IPS-15b (cell line): ENCODE results near the gene GATAD2B.
A peak's percentile ranks its signal among the peaks of the same experiment; 100 is the strongest.

ENCODE experiments used
- H3K27me3 ChIP-seq: one replicate; pipeline ENCODE4 v1.6.1; 2013; ENCODE audit warnings: low read length; ENCODE audit not compliant: control insufficient read depth, insufficient read depth
- H3K36me3 ChIP-seq: one replicate; pipeline ENCODE4 v1.6.1; 2013; ENCODE audit warnings: low read length; ENCODE audit not compliant: control insufficient read depth, insufficient read depth
- H3K4me1 ChIP-seq: one replicate; pipeline ENCODE4 v1.6.1; 2013; ENCODE audit warnings: mild to moderate bottlenecking, low read length; ENCODE audit not compliant: control insufficient read depth, insufficient read depth
- H3K4me3 ChIP-seq: one replicate; pipeline ENCODE4 v1.5.1; 2013; ENCODE audit warnings: low read depth, low read length
- H3K9ac ChIP-seq: one replicate; pipeline ENCODE4 v1.6.1; 2013; ENCODE audit warnings: low read depth, mild to moderate bottlenecking, low read length
- H3K9me3 ChIP-seq: one replicate; pipeline ENCODE4 v1.6.1; 2013; ENCODE audit warnings: mild to moderate bottlenecking, low read length; ENCODE audit not compliant: control insufficient read depth, insufficient read depth

GATAD2B gene

DNA sequence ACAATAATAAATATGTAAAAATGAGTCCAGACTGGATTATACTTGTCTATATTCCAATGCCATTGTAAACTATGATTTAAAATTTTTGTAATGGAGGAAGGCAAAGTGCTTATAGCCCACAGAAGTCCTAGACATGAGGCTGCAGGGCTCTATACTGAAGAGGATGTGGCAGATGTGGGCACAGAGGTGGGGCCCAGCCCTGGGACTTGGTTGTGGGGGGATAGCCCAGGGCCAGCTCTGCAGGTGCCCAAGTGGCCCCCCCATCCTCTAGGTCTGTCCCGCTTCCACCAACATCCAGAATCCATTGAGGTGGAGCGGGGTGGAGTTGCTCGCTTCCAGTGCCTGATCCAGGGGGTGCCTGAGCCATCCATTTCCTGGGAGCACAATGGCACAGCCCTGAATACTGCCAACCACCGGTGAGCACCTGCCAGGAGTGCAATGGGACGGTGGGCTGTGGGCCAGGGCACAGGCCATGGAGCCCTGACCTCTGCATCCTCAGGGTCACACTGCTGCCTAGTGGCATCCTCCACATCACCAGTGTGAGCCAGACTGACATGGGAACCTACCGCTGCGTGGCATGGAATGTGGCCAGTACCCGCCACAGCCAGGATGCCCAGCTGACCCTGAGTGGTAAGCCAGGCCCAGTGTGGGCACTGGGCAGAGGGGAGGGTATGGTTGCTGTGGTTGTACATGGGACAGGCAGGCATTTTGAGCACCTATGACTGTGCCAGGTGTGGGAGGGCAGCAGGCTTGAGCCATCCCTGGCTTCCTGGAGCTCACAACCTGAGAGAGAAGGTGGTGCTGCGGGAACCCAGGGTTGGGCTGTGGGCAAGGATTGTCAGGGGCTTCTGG is 126.6 kb downstream of the GATAD2B start:
- Histone ChIP-seq H3K9me3 (no peaks in the 10 kb centered on the region), H3K27me3 (no peaks in the 10 kb centered on the region), H3K4me3 (no peak overlapping the region), H3K9ac (no peak overlapping the region), H3K4me1 (peaks cover 7% of the 10 kb centered on the region), H3K36me3 (no peaks in the 10 kb centered on the region)

DNA sequence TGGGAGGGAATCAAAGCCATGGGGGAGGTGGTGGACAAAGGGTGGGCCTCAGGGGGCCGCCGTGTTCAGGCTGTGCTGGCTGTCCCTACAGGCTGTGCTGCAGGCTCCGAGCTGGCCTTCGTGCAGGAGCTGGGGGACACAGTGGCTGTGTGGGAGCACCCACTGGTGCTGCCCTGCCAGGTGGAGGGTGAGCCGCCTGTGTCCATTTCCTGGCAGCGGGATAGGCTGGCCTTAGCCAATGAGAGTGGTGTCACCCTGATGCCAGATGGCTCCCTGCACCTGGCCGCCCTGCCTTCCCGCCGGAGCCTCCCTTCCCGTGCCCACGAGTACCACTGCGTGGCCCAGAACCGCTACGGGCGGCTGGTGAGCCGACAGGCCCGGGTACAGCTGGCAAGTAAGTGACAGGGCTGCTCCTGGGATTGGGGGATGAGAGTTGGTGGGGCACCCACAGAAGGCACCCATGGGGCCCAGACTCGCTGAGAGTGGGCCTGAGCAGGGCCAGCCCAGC is 127.4 kb downstream of the GATAD2B start:
- no peaks in the 10 kb centered on the region for H3K36me3 ChIP-seq
- no peaks in the 10 kb centered on the region for H3K9me3 ChIP-seq
- H3K4me1 ChIP-seq = peaks cover 7% of the 10 kb centered on the region
- no peaks in the 10 kb centered on the region for H3K27me3 ChIP-seq
- H3K9ac ChIP-seq = no peak overlapping the region
- H3K4me3 ChIP-seq = no peak overlapping the region

DNA sequence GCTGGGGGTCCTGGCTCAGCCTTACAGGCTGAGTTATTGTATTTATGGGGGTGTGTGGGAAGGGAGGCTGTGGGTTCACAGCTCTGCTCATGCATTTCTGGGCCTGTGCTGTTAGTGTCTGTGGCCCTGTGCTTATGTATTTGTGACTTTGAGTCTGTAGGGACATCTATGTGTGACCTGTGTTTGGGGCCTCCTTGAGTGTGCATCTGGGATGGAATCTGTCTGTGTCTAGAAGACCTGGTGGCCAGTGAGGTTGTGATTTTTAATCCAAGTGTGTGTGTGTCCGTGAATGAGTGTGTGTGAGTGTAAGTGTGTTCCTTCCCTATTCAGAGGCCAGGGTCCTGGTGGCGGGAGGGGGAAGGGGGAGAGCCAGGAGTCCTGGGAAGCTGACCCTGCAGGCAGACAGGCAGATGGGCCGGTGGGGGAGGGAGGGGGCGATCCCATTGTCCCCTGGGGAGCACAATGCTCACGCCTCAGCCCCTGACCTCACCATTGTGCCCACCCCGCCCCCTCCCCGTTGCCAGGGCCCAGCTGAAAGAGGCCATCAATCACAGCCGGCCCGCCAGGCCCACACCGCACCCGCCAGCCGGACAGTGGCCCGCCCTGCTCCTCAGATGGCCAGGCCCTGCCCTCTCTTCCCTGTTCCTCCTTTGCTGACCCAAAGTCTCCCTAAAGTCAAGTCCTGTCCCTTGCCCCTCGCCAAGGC is 128.0 kb downstream of the GATAD2B start:
- Histone ChIP-seq H3K9ac (peak overlapping the region; percentile 37), H3K27me3 (no peaks in the 10 kb centered on the region), H3K4me3 (no peak overlapping the region), H3K9me3 (no peaks in the 10 kb centered on the region), H3K4me1 (peaks cover 7% of the 10 kb centered on the region), H3K36me3 (no peaks in the 10 kb centered on the region)

DNA sequence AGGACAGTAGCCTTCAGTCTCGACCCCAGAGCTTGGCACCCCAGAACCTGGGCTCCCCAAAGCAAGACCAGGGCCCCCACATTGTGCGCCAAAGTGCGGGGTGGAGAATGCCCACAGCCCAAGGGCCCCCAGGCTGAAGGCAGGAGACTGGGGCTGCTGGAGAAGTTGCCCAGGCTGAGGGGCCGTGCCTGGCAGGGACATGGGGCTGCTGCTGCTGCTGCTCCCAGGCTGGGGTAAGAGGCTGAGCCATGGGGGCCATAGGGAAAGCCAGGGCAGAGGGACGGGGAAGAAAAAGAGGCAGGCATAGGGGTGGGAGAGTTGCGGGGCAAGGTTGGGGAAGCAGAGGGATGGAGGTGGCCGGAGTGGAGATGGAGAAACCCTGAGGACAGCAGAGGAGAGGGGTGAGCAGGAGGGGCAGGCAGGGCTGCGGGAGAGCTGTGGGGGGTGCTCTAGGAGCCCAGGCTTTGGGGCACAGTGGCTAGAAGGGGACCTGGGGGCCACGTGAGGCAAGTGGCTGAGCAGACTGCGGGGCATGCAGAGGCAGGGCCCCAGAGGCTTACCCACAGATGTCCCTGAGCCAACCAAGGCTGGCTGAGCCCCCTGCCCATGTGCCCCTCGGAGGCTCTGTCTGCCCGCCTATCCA is 128.7 kb downstream of the GATAD2B start:
- Histone ChIP-seq H3K27me3 (no peaks in the 10 kb centered on the region), H3K9me3 (no peaks in the 10 kb centered on the region), H3K4me3 (no peak overlapping the region), H3K4me1 (peaks cover 7% of the 10 kb centered on the region), H3K9ac (peak overlapping the region; percentile 37), H3K36me3 (no peaks in the 10 kb centered on the region)

- Histone ChIP-seq H3K4me1 (peaks cover 7% of the 10 kb centered on the region), H3K36me3 (no peaks in the 10 kb centered on the region), H3K9ac (no peak overlapping the region), H3K27me3 (no peaks in the 10 kb centered on the region), H3K4me3 (no peak overlapping the region), H3K9me3 (no peaks in the 10 kb centered on the region)
Observed at GRCh38 chr1:153793261-153793972, 129.4 kb downstream of the GATAD2B start.

GRCh38 chr1:153792631-153793041 is 130.1 kb downstream of the GATAD2B start:
- Histone ChIP-seq H3K9me3 (no peaks in the 10 kb centered on the region), H3K9ac (no peak overlapping the region), H3K36me3 (no peaks in the 10 kb centered on the region), H3K4me3 (no peak overlapping the region), H3K27me3 (no peaks in the 10 kb centered on the region), H3K4me1 (peaks cover 7% of the 10 kb centered on the region)

DNA sequence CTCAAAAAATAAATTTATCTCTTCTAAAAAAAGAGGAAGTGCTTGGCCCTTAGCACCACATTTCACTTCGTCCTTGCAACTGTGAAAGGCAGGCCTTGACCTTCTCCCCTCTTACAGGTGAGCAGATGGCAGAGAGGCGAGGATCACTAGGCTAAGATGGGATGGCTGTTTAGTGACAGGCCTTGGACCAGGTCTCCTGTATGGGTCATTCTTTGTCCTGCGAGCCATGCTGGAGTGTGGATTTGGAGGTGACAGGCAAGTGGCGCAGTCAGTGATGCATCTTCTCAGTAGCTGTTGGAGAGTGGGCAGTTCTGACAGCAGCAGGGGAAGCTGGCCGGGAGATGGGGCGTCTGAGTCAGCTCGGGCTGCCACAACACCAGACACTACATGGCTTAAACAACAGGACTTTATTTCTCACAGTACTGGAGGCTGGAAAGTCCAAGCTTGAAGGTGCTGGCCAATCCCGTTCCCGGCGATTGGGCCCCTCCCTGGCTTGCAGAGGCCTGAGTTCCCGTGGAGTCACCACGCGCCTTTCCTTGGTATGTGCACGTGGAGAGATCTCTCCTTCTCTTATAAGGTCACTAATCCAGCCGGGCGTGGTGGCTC is 131.0 kb downstream of the GATAD2B start:
- Histone ChIP-seq H3K27me3 (no peaks in the 10 kb centered on the region), H3K4me3 (no peak overlapping the region), H3K9ac (no peak overlapping the region), H3K9me3 (no peaks in the 10 kb centered on the region), H3K36me3 (no peaks in the 10 kb centered on the region), H3K4me1 (peaks cover 7% of the 10 kb centered on the region)

- no peaks in the 10 kb centered on the region for H3K9me3 ChIP-seq
- no peak overlapping the region for H3K4me3 ChIP-seq
- H3K36me3 ChIP-seq = no peaks in the 10 kb centered on the region
- H3K4me1 ChIP-seq = peaks cover 7% of the 10 kb centered on the region
- H3K27me3 ChIP-seq = no peaks in the 10 kb centered on the region
- H3K9ac ChIP-seq = no peak overlapping the region
Observed at GRCh38 chr1:153790966-153791647, 131.7 kb downstream of the GATAD2B start.

- H3K9ac ChIP-seq = no peak overlapping the region
- no peaks in the 10 kb centered on the region for H3K27me3 ChIP-seq
- no peak overlapping the region for H3K4me3 ChIP-seq
- no peaks in the 10 kb centered on the region for H3K36me3 ChIP-seq
- H3K9me3 ChIP-seq = no peaks in the 10 kb centered on the region
- H3K4me1 ChIP-seq = peaks cover 7% of the 10 kb centered on the region
Observed at GRCh38 chr1:153790313-153790965, 132.3 kb downstream of the GATAD2B start.

DNA sequence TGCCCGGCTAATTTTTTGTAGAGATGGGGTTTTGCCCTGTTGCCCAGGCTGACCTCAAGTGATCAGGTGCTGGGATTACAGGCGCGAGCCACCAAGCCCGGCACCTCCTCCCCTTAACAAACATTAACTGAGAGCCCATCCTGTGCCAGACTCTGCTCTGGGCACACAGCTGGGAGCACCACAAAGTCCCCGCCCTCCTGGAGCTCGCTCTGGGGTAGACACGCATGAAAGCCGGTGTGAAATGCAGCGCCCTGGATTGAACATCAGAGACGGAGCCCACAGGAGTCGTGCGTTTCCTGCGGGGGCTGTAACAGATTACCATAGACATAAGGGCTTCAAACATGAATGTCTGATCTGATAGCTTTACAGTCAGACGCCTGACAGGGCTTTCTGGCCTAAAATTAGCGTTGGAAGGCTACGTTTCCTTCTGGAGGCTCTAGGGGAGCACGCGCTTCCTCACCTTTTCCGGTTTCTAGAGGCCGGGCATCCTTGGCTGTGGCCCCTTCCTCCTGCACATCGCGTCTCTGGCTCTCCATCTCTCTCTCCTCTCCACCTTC is 133.2 kb downstream of the GATAD2B start:
- Histone ChIP-seq H3K4me3 (no peak overlapping the region), H3K9ac (no peak overlapping the region)

More for the DNA sequence above, 133.2 kb downstream of the GATAD2B start:
- Histone ChIP-seq H3K9me3 (no peaks in the 10 kb centered on the region), H3K36me3 (no peaks in the 10 kb centered on the region), H3K4me1 (peaks cover 4% of the 10 kb centered on the region), H3K27me3 (no peaks in the 10 kb centered on the region)
